Esophagus (tissue), 2 donors: ENCODE data around the gene CYP27A1. TPM values are rescaled to one million over a fixed set of nuclear protein-coding genes. Genes with fewer than 3 reads are reported as not detected.

Source experiments
- H3K27ac ChIP-seq, 2 donors: one replicate each; pipeline ENCODE4 v1.5.1; 2013; ENCODE audit warnings: low read depth in 2 of 2, mild to moderate bottlenecking in 2 of 2, inconsistent platforms in 1 of 2, low read length in 1 of 2, moderate library complexity in 1 of 2
- H3K27me3 ChIP-seq, 2 donors: one replicate each; pipeline ENCODE4 v1.6.1; 2013; ENCODE audit warnings: low read length in 2 of 2, control low read depth in 1 of 2, mild to moderate bottlenecking in 1 of 2; ENCODE audit not compliant: insufficient read depth in 2 of 2, control insufficient read depth in 1 of 2
- H3K36me3 ChIP-seq, 2 donors: one replicate each; pipeline ENCODE4 v1.6.1; 2013; ENCODE audit warnings: low read length in 1 of 2; ENCODE audit not compliant: control insufficient read depth in 2 of 2, insufficient read depth in 2 of 2
- H3K4me1 ChIP-seq, 2 donors: one replicate each; pipeline ENCODE4 v1.6.1; 2013; ENCODE audit warnings: low read length in 1 of 2; ENCODE audit not compliant: control insufficient read depth in 2 of 2, insufficient read depth in 2 of 2
- H3K4me3 ChIP-seq, 2 donors: one replicate each; pipeline ENCODE4 v1.5.1; 2013; ENCODE audit warnings: low read length in 2 of 2, mild to moderate bottlenecking in 2 of 2, low read depth in 1 of 2, moderate library complexity in 1 of 2
- H3K9me3 ChIP-seq, 2 donors: one replicate each; pipeline ENCODE4 v1.6.1; 2013; ENCODE audit warnings: mild to moderate bottlenecking in 2 of 2, low read depth in 1 of 2, low read length in 1 of 2, moderate library complexity in 1 of 2; ENCODE audit not compliant: control insufficient read depth in 2 of 2, insufficient read depth in 1 of 2
- WGBS, 2 donors: extraction: QIAGEN DNeasy Blood & Tissue Kit; methylation state at CpG; one replicate each; pipeline ENCODE4 v1.1.7; 2013; 5-methylcytosine and 5-hydroxymethylcytosine counted together
- polyA plus RNA-seq, 2 donors: library from polyadenylated mRNA; stranded (reverse); fragments of 200-250 nt; gene quantifications; one replicate each; pipeline ENCODE4 v1.2.3, GENCODE V29; 2013
- donor health status: healthy with polysubstance abuse.
- donor health status: Bipolar disorder and iron deficiency.

Gene CYP27A1
- polyA plus RNA-seq, 2 donors = 3.3 to 5.4 TPM

- H3K9me3 ChIP-seq = no peaks in the 10 kb centered on the region
- H3K4me3 ChIP-seq = no peak overlapping the region
- H3K27ac ChIP-seq = no peak overlapping the region
- 91 to 95% methylated on average over 7 of the region's 7 CpGs for WGBS, 2 donors
- no peaks in the 10 kb centered on the region for H3K27me3 ChIP-seq
- H3K4me1 ChIP-seq = peaks cover 0 to 3% of the 10 kb centered on the region in 2 donors
- no peaks in the 10 kb centered on the region for H3K36me3 ChIP-seq
Observed at GRCh38 chr2:218824004-218824403, 42.1 kb downstream of the CYP27A1 start.

- Histone ChIP-seq H3K36me3 (no peaks in the 10 kb centered on the region), H3K9me3 (no peaks in the 10 kb centered on the region), H3K27ac (no peak overlapping the region), H3K4me3 (no peak overlapping the region), H3K4me1 (peaks cover 3% of the 10 kb centered on the region in 2 donors), H3K27me3 (no peaks in the 10 kb centered on the region)
- WGBS, 2 donors = 85 to 88% methylated on average over 10 of the region's 10 CpGs
Observed at GRCh38 chr2:218826791-218827190, 44.8 kb downstream of the CYP27A1 start.

DNA sequence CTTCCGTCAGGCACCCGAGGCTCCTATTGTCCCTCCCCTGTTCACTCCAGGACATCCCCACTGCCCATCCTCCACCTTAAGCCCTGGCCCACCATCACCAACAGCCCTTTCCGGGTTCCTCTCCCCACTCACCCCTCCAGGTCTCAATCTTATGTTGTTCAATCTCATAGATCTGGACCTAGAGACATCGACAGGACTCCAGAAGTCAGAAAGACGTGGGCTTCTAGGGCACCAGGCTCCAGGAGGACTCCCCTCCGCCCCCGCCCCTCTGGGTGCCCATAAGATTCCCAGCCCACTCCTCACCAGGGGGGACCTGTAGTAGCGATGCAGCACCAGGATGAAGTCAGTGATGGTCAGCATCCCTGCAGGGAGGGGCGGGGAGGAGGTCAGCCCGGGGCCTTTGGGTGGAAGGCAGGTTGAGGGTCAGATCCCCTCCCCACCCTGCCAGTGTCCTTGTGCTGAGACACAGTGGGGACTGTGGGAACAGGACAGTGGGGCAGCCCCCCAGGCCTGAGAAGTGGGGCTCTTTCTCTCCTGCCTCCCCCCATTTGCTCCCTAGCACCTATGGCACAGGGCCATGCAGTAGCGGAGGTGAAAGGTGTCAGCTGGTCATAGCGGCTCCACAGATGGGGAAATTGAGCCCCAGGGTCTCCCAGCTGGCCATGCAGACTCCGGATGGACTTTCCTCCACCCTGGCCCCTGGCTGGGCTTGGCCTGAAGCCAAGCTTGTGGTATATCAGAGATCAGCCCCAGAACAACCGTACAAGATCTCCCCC, 45.9 kb downstream of the CYP27A1 start:
- Histone ChIP-seq H3K9me3 (no peaks in the 10 kb centered on the region), H3K27me3 (peaks cover 0 to under 1% of the 10 kb centered on the region in 2 donors), H3K27ac (no peak overlapping the region), H3K4me3 (no peak overlapping the region), H3K36me3 (no peaks in the 10 kb centered on the region), H3K4me1 (peaks cover 7% of the 10 kb centered on the region in 2 donors)
- 69 to 72% methylated on average over 14 of the region's 14 CpGs for WGBS, 2 donors

GRCh38 chr2:218828477-218828778, 46.5 kb downstream of the CYP27A1 start:
- Histone ChIP-seq H3K4me3 (no peak overlapping the region), H3K36me3 (no peaks in the 10 kb centered on the region), H3K4me1 (peaks cover 7 to 10% of the 10 kb centered on the region in 2 donors), H3K9me3 (no peaks in the 10 kb centered on the region), H3K27ac (no peak overlapping the region), H3K27me3 (peaks cover 0 to 2% of the 10 kb centered on the region in 2 donors)
- WGBS, 2 donors = 84 to 86% methylated on average over 3 to 4 of the region's 4 CpGs

- WGBS, 2 donors = 66 to 68% methylated on average over 17 of the region's 17 CpGs
- no peak overlapping the region for H3K4me3 ChIP-seq
Observed at GRCh38 chr2:218829868-218830451, 48.0 kb downstream of the CYP27A1 start.

DNA sequence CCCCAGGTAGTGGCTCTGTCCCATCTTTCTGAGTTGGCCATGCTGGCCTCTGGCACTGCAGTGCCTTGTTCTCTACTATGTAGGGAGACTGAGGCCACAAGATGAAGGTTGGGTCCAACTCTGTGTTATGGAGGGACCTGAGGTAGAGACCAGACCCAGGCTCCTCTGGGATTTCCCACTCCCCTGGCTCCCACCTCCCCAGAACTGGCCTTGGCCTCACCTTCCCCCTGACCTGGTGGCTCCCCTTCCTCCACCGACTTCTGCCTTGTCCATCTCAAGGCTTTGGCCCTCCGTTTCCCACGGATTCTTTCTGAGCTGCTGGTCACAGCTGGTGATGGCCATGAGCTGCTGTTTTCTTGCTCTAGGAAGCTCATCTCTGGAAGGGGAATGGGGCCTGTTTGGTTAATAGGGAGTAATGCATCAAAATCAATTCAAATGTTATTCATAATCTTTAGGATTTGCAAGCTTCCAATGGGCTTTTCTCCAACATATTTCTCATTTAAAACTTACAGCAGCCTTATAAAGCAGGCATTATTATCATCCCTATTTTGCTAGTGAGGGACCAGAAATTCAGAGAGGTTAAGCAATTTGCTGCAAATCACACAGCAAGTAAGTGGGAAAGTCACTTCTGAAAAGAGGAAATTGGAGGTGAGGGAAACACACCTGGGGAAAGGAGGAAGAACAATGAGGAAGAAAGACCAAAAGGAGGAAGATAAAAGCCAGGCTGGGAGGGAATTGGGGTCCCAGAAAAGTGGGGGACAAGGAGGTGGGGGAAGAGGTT, 48.8 kb downstream of the CYP27A1 start:
- Histone ChIP-seq H3K36me3 (no peaks in the 10 kb centered on the region), H3K27me3 (peaks cover 0 to 2% of the 10 kb centered on the region in 2 donors), H3K27ac (no peak overlapping the region), H3K9me3 (no peaks in the 10 kb centered on the region), H3K4me3 (no peak overlapping the region), H3K4me1 (peaks cover 7% of the 10 kb centered on the region in 2 donors)
- WGBS, 2 donors = 84% methylated on average over 3 of the region's 3 CpGs

More at GRCh38 chr2:218829868-218830451, 48.0 kb downstream of the CYP27A1 start:
- peaks cover 7% of the 10 kb centered on the region in 2 donors for H3K4me1 ChIP-seq
- no peaks in the 10 kb centered on the region for H3K9me3 ChIP-seq
- H3K27ac ChIP-seq = no peak overlapping the region
- H3K27me3 ChIP-seq = peaks cover 0 to 2% of the 10 kb centered on the region in 2 donors
- no peaks in the 10 kb centered on the region for H3K36me3 ChIP-seq

GRCh38 chr2:218831378-218831990, 49.5 kb downstream of the CYP27A1 start, which contains the start of gene PRKAG3:
Gene PRKAG3 (minus strand): TSS chr2:218831803.
- WGBS, 2 donors = 72 to 74% methylated on average over 18 of the region's 18 CpGs
- H3K4me3 ChIP-seq = no peak within 1 kb of the TSS
- H3K27me3 ChIP-seq = peaks cover 0 to 2% of the 10 kb centered on the region in 2 donors
- H3K4me1 ChIP-seq = peaks cover 7% of the 10 kb centered on the region in 2 donors
- no peaks in the 10 kb centered on the region for H3K9me3 ChIP-seq
- H3K36me3 ChIP-seq = no peaks in the 10 kb centered on the region
- peak within 1 kb of the TSS in 1 of 2 donors; percentile 1 for H3K27ac ChIP-seq

DNA sequence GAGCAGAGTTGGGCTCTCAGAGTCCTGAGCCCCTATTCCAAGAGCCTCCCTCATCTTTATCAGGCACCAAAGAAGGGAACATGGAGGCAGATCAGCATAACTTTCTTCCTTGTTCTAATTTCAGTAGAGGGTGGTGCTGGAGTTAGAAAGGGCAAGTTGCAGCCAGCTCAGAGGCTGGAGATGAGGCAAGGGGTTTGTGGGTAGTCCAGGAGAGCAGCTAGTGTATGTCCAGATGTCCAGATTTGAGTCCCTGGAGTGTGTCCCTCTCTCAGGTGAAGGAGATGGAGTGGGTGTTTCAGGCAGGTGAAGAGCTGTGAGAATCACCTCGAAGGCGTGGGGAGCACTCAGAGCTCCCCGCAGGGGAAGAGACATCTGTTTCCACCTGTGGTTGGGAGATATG, 50.1 kb downstream of the CYP27A1 start:
- peaks cover 0 to 2% of the 10 kb centered on the region in 2 donors for H3K27me3 ChIP-seq
- H3K27ac ChIP-seq = peak overlapping the region in 1 of 2 donors; percentile 1
- peaks cover 7% of the 10 kb centered on the region in 2 donors for H3K4me1 ChIP-seq
- no peaks in the 10 kb centered on the region for H3K36me3 ChIP-seq
- no peaks in the 10 kb centered on the region for H3K9me3 ChIP-seq
- 67 to 79% methylated on average over 3 of the region's 3 CpGs for WGBS, 2 donors
- H3K4me3 ChIP-seq = no peak overlapping the region

- H3K9me3 ChIP-seq = no peaks in the 10 kb centered on the region
- H3K4me3 ChIP-seq = no peak overlapping the region
- no peaks in the 10 kb centered on the region for H3K36me3 ChIP-seq
- H3K27ac ChIP-seq = peak overlapping the region in 1 of 2 donors; percentile 1
- H3K27me3 ChIP-seq = peaks cover 0 to 2% of the 10 kb centered on the region in 2 donors
- WGBS, 2 donors = 70 to 75% methylated on average over 2 to 3 of the region's 3 CpGs
- H3K4me1 ChIP-seq = peaks cover 7% of the 10 kb centered on the region in 2 donors
Observed at GRCh38 chr2:218832520-218832919, 50.6 kb downstream of the CYP27A1 start.
